NCI-H2107 treated with DMSO at 0.1 percent for 48 hours (cell line): ENCODE data around the gene CMIP.
"Not testable (repeated sequence)": the region's sequence is repeated elsewhere in the genome, so short reads cannot be mapped to it uniquely, and the experiment has no call there.

Experiments
- DNase-seq: peaks from one replicate; lab custom pipeline; 2025; ENCODE audit not compliant: unreplicated experiment; lab: John Stamatoyannopoulos, UW

CMIP gene

GRCh38 chr16:81514041-81514559 is 69.5 kb downstream of the CMIP start:
- DNase-seq: no peak

- no peak for DNase-seq
These were observed 70.1 kb downstream of the CMIP start for GRCh38 chr16:81514568-81515258.

DNA sequence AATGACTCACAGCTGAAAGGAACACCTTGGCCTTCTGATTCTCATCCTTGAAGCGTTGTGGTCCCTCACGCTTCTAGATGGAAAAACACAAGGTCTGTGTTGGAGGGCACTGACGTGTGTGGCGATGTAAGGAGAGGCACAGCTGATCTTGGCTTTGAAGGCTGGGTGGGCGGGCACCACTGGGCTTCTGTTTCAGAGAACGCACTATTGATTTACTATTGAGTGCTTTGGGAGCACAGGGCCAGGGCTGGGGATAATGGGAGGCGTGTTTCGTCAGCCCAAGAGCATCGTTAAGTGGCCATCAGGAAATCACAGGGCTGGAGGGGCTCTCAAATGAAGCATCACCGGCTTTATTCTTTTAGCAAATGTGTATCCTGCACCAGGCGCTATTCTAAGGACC is 70.7 kb downstream of the CMIP start:
- DNase-seq: peak; percentile 61

GRCh38 chr16:81515721-81516120 is 71.1 kb downstream of the CMIP start:
- DNase-seq: no peak

- DNase-seq: no peak
These were observed 72.0 kb downstream of the CMIP start for GRCh38 chr16:81516478-81517149.

DNA sequence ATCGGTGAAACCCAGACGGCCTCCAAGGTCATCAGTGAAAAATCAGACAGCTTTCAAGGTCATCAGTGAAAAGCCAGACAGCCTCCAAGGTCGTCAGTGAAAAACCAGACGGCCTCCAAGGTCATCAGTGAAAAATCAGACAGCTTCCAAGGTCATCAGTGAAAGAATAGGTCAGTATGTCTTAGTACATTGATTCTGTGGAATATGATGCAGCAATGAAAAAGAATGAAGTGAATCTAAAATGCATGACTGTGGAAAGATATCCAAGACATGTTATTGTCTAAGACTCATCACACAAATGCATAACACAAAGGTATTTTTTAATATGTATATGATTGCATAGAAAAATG is 72.5 kb downstream of the CMIP start:
- no peak for DNase-seq

DNA sequence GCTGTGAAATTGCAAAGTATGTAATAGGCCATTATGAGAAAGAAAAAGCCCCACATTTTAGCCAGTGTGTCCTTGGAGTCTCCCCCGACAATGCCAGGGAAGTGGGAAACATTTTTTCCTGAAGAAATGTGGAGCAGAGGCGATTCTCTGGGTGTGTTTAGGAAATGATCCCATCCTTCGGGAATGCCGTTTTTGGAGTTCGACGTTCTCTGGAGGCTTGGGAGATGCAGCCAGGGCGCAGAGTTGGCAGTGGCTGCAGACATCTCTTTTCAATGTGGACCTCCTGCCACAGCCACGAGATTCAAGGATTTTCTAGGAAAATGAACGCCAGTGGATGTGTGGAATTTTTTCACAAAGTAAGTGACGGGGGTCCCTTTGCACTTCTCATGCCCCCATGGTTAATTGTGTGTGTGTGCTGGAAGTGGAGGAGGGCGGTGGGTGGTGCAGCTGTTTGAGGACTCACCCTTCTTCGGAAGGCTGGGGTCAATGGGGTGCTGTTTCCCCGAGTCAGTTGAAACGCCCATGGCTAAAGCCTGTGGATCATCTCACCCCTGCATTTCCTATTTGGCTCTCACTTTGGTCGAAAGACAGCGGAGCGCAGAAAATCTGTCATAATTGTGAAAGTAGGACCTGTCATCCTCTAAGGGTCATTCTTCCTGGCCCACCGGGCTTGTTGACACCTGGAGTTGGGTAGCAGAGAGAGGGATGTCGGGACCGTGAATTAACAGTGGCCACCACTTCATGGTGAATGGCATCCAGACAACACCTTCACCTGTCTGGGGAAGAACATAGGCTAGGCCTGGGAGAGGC is 73.2 kb downstream of the CMIP start:
- no peak for DNase-seq

DNA sequence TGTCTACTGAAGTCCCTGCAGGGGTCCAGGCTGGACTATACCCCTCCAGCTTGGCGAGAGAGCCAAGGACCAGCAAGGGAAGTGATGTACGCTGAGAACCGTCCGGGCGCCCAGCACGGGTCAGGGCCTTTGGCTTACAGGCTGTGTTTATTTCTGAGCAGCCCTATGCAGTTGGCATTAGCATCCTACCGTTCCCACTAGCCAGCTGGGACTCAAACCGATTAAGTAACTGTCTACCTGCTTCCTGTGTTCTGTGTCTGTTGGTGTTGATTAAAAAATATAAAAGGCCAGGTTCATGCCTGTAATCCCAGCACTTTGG is 73.8 kb downstream of the CMIP start:
- no peak for DNase-seq

DNA sequence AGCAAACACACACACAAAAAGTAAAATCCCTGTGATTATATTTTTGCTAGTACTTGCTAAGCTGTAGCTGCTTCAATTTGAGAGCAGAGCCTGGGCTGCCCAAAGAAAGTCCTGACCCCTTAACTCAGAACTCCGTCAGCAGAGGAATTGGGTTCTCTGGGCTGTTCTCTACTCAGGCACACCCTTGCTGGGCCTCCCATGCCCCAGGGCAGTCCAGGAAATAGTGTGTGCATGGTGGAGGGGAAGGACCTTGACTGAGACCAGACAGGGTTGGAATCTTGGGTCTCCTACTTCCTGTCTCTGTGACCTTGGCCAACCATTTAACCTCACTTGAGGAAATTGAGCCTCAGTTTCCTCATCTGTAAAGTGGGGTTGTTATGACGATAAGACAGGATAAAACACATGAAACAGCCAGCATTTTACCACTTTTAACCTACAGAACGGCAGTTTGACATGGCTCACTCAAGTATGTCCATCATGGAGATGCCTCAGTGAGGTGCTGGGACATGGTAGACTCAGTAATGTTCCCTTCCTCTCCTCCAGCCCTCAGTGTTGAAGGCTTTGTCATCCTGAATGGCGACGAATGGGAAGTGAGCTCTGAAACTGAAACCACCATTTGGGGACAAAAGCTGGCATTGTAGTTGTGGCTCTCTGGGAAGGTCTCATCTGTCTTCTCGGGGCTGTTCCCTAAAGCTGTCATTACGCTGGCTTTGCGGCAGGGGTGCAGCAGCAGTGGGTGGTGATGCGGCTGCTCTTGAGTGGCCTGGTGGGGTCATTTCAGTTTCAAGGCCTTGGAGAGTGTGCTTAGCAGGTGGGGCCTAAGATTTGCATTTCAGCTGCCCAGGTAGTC is 74.9 kb downstream of the CMIP start:
- no peak for DNase-seq

DNA sequence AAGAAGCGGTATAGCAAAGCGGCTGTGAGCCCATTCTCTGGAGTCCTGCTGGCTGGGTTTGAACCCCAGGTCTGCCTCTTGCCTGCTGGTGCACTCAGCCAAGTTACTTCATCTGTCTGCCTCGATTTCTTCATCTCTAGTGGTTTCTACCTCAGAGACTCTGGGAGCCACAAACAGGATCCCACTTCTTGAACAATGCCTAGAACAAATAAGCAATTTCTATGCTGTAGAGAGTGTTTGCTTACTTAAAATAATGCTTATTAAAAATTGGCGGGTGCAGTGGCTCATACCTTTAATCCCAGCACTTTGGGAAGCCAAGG is 75.5 kb downstream of the CMIP start:
- no peak for DNase-seq

- DNase-seq: no peak
These were observed 76.0 kb downstream of the CMIP start for GRCh38 chr16:81520560-81521135.

GRCh38 chr16:81521141-81521626 is 76.6 kb downstream of the CMIP start:
- DNase-seq: no peak

DNA sequence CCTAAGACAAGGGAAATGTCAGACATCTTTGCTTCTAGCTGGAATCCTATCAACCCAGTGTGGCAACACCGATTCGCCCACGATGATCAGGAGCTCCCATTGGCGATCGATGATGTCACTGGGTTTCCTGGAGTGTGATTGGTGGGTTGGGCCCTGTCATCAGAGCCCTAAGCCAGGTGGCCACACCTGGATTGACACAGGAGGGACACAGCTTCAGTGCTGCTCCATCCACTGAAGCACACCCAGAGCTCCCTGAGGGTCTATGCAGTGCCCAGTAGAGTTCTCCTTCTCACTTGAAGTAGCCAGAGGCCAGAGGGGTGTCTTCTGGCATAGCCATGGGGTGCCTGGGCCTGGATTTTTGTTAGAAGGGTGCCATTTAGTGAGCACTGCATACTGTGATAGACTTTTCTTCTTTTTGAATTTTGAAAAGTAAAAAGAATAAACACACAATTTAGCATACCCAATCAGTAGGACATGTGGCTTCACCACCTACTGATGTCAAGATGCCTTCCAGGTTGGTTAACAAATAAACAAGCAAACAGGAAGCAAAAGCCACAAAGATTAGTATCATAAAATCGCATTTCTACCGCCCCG is 77.6 kb downstream of the CMIP start:
- no peak for DNase-seq

DNA sequence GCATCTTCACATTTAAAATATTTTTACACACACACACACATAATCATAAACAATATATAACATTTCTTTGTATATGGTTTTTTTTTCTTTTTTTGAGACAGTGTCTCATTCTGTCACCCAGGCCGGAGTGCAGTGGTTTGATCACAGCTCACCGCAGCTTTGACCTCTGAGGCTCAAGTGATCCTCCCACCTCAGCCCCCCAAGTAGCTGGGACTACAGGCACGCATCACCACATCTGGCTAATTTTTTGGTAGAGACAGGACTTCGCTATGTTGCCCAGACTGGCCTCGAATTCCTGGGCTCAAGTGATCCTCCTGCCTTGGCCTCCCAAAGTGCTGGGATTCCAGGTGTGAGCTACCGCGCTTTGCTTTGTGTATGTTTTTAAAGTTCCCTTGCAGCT is 78.2 kb downstream of the CMIP start:
- not testable (repeated sequence) for DNase-seq

- no peak for DNase-seq
These were observed 78.9 kb downstream of the CMIP start for GRCh38 chr16:81523387-81524115.

- no peak for DNase-seq
These were observed 79.8 kb downstream of the CMIP start for GRCh38 chr16:81524382-81524781.

- not testable (repeated sequence) for DNase-seq
These were observed 80.3 kb downstream of the CMIP start for GRCh38 chr16:81524885-81525284.

- no peak for DNase-seq
These were observed 81.6 kb downstream of the CMIP start for GRCh38 chr16:81526199-81526598.

GRCh38 chr16:81526935-81527334 is 82.3 kb downstream of the CMIP start:
- DNase-seq: no peak
